K562 (cell line): Measurements from ENCODE around the gene LRP1B. TPM values are rescaled to one million over a fixed set of nuclear protein-coding genes. Genes with fewer than 3 reads are reported as not detected.
A peak's percentile ranks its signal among the peaks of the same experiment; 100 is the strongest.

ENCODE experiments used
- ATAC-seq: fragments of 200-7000 bp; cut with Tn5 transposase; 3 replicates; pipeline ENCODE4 v1.9.1; 2020; ENCODE audit warnings: moderate library complexity
- BruUV-seq: library from RNA; stranded (reverse); fragments of 400-500 nt; replicated peaks from 2 replicates; lab custom pipeline; 2021; lab: Mats Ljungman, UMichigan
- CTCF ChIA-PET: fragments of 300-600 bp; formaldehyde crosslinking; extraction: SDS; loops from one replicate; lab custom pipeline; 2021; ENCODE audit warnings: low intra/inter-chr PET ratio; lab: Yijun Ruan, JAX
- POLR2A ChIA-PET: fragments of 300-600, 350-650 bp; sonication (Branson Sonifier 250); formaldehyde crosslinking; extraction: SDS; loops from one replicate; lab custom pipeline; 2021; ENCODE audit warnings: antibody characterized with exemption, inconsistent platforms; lab: Yijun Ruan, JAX
- DNase-seq, 4 experiments: peaks; one replicate each; pipeline versions ENCODE4 v3.0.0 to v3.0.0-alpha.2; 2011 to 2018; ENCODE audit warnings: low spot score in 3 of 4, mixed read lengths in 3 of 4; ENCODE audit errors: extremely low read depth in 1 of 4
- FAIRE-seq: peaks from 2 replicates; lab custom pipeline; 2011; peaks lifted over from hg19 to GRCh38; lab: Jason Lieb, UNC
- H2AFZ ChIP-seq: 2 replicates; pipeline ENCODE4 v1.6.0; 2011; ENCODE audit warnings: low read depth, low read length, control low read depth, inconsistent platforms
- H3K27ac ChIP-seq: fragments of 200-600 bp; 3 replicates; pipeline ENCODE4 v1.8.0; 2011; ENCODE audit warnings: low read depth, mild to moderate bottlenecking, control low read depth, inconsistent platforms, low read length, moderate library complexity, mixed read lengths; ENCODE audit errors: extremely low read depth
- H3K27me3 ChIP-seq, 2 experiments: fragments of 300-600 bp in 1 of 2; 2 replicates in 1 of 2; 3 replicates in 1 of 2; pipeline versions ENCODE4 v1.6.0 to v1.8.0; 2011; ENCODE audit warnings: inconsistent platforms in 2 of 2, low read length in 2 of 2, mild to moderate bottlenecking in 1 of 2, mixed read lengths in 1 of 2, moderate library complexity in 1 of 2; ENCODE audit not compliant: control insufficient read depth in 2 of 2, insufficient read depth in 2 of 2
- H3K36me3 ChIP-seq: fragments of 300-600 bp; 3 replicates; pipeline ENCODE4 v1.8.0; 2011; ENCODE audit warnings: mild to moderate bottlenecking, low read length, inconsistent platforms; ENCODE audit not compliant: control insufficient read depth, insufficient read depth
- H3K4me1 ChIP-seq, 2 experiments: fragments of 200-600 bp in 1 of 2; replicated peaks in 1 of 2; 2 replicates in 1 of 2; 3 replicates in 1 of 2; pipeline versions ENCODE4 v1.5.1 to v1.8.0; 2011; ENCODE audit warnings: inconsistent platforms in 2 of 2, low read length in 2 of 2, mild to moderate bottlenecking in 1 of 2, mixed read lengths in 1 of 2, moderate library complexity in 1 of 2; ENCODE audit not compliant: control insufficient read depth in 2 of 2, insufficient read depth in 2 of 2
- H3K4me2 ChIP-seq: 2 replicates; pipeline ENCODE4 v1.6.1; 2011; ENCODE audit warnings: low read length, control low read depth, inconsistent platforms, mixed read lengths; ENCODE audit not compliant: insufficient read depth
- H3K4me3 ChIP-seq: fragments of 200-600 bp; sonication (generic), shearing (Covaris generic); 2 replicates; pipeline ENCODE4 v1.5.1; 2016; ENCODE audit warnings: control low read depth, inconsistent platforms
- H3K79me2 ChIP-seq: fragments of 200-600 bp; 3 replicates; pipeline ENCODE4 v1.8.0; 2011; ENCODE audit warnings: low read length, inconsistent platforms; ENCODE audit not compliant: control insufficient read depth, insufficient read depth
- H3K9ac ChIP-seq, 2 experiments: 2 replicates each; pipeline versions ENCODE4 v1.6.0 to v1.6.1; 2011; ENCODE audit warnings: low read depth in 2 of 2, low read length in 2 of 2, control low read depth in 1 of 2, inconsistent platforms in 1 of 2, mild to moderate bottlenecking in 1 of 2, mixed read lengths in 1 of 2; ENCODE audit not compliant: insufficient read depth in 1 of 2
- H3K9me1 ChIP-seq: one replicate; pipeline ENCODE4 v1.6.0; 2011; ENCODE audit warnings: inconsistent platforms, mild to moderate bottlenecking, low read length, moderate library complexity; ENCODE audit not compliant: control insufficient read depth, insufficient read depth
- H3K9me3 ChIP-seq: replicated peaks from 2 replicates; pipeline ENCODE4 v1.5.1; 2011; ENCODE audit warnings: low read depth, low read length, inconsistent platforms; ENCODE audit not compliant: control insufficient read depth, insufficient read depth
- H4K20me1 ChIP-seq: replicated peaks from 2 replicates; pipeline ENCODE4 v1.6.1; 2011; ENCODE audit warnings: low read length, inconsistent platforms, mixed read lengths; ENCODE audit not compliant: control insufficient read depth, insufficient read depth
- CHD7 ChIP-seq: fragments of 200-600 bp; sonication (generic); IDR thresholded peaks from one replicate; pipeline ENCODE4 v1.6.1; 2012; ENCODE audit warnings: mild to moderate bottlenecking, low read depth, low read length, inconsistent platforms
- TFE3 ChIP-seq: fragments of 450-650 bp; formaldehyde crosslinking; IDR thresholded peaks from 2 replicates; pipeline ENCODE4 v1.4.0; 2020; ENCODE audit warnings: mild to moderate bottlenecking, mixed read lengths
- WGBS: fragments of 100-300 bp; shearing (Covaris generic); methylation state at CpG from one replicate; pipeline ENCODE4 v1.1.6; 2016; ENCODE audit warnings: low coverage, mixed read lengths; ENCODE audit not compliant: insufficient coverage; ENCODE audit errors: missing lambda C conversion rate; 5-methylcytosine and 5-hydroxymethylcytosine counted together
- in situ Hi-C: fragments of 300-500 bp; cut with MboI; formaldehyde crosslinking; loops from 4 replicates; pipeline ENCODE4 v1.15.0; 2018; ENCODE audit warnings: inconsistent platforms, mixed read lengths
- intact Hi-C: fragments of 100-400 bp; cut with micrococcal nuclease; formaldehyde crosslinking; loops from 2 replicates; pipeline ENCODE4 v1.14.2; 2022
- polyA plus RNA-seq, 8 experiments: library from polyadenylated mRNA; depleted of rRNA in 4 of 8; stranded (reverse) in 5 of 8; unstranded in 3 of 8; fragments of >200 nt; fragmentation: Nextera tagmentation in 2 of 8; fragmentation: Illumina TruSeq in 1 of 8; extraction: Ambion mirVana in 2 of 8; extraction: Trizol in 1 of 8; gene quantifications; 2 replicates each; pipeline versions ENCODE4 v1.2.1 to v1.2.3, GENCODE V29; 2011 to 2014; ENCODE audit warnings: inconsistent platforms in 1 of 8, missing spikeins in 1 of 8
- total RNA-seq, 7 experiments: library from RNA; depleted of rRNA in 6 of 7; stranded (reverse); fragments of >200 nt in 6 of 7; fragmentation: Illumina TruSeq in 2 of 7; extraction: Trizol in 2 of 7; gene quantifications; 2 replicates each; pipeline versions ENCODE4 v1.2.1 to v1.2.3, GENCODE V29; 2011 to 2021; ENCODE audit warnings: low replicate concordance in 1 of 7

The LRP1B gene
- total and polyA plus RNA-seq, 9 of the 15 experiments (the other 6 are each of a cell fraction or from before 2014, with no cell fraction given), result not detected

- Histone ChIP-seq H3K4me2 (no peak overlapping the region), H2AFZ (no peak overlapping the region), H3K79me2 (no peaks in the 10 kb centered on the region), H3K9me3 (no peaks in the 10 kb centered on the region), H3K9me1 (no peaks in the 10 kb centered on the region), H3K36me3 (no peaks in the 10 kb centered on the region), H3K4me1 (no peaks in the 10 kb centered on the region), H4K20me1 (no peaks in the 10 kb centered on the region), H3K9ac (no peak overlapping the region), H3K27ac (no peak overlapping the region), H3K27me3 (no peaks in the 10 kb centered on the region)
- BruUV-seq, result no TSS peak
- intact Hi-C loops, result no loop called here
- ChIA-PET POLR2A (no interaction called here), CTCF (no interaction called here)
- ATAC-seq (no peak), FAIRE-seq (no peak)
- WGBS, result 0% methylated on average over 3 of the region's 3 CpGs
- TF ChIP-seq CHD7, result no peak
- TF ChIP-seq TFE3 (CRISPR knock-in tag), result peak; percentile 83
- TF ChIP-seq, all 486 proteins: peak for 1
- DNase-seq, result no peak
- no peak overlapping the region for H3K4me3 ChIP-seq
- in situ Hi-C loops, result no loop called here
Measured at GRCh38 chr2:141591787-141592186, 539.0 kb downstream of the LRP1B start.
